ENCODE measurements around the gene ANKDD1B. TPM values are rescaled to one million over a fixed set of nuclear protein-coding genes. Genes with fewer than 3 reads are reported as not detected.

Gene ANKDD1B
- total and polyA plus RNA-seq, 9 of the 15 experiments (the other 6 are each of a cell fraction or from before 2014, with no cell fraction given): 0.04 to 0.29 (median 0.18) TPM; not detected in 1

DNA sequence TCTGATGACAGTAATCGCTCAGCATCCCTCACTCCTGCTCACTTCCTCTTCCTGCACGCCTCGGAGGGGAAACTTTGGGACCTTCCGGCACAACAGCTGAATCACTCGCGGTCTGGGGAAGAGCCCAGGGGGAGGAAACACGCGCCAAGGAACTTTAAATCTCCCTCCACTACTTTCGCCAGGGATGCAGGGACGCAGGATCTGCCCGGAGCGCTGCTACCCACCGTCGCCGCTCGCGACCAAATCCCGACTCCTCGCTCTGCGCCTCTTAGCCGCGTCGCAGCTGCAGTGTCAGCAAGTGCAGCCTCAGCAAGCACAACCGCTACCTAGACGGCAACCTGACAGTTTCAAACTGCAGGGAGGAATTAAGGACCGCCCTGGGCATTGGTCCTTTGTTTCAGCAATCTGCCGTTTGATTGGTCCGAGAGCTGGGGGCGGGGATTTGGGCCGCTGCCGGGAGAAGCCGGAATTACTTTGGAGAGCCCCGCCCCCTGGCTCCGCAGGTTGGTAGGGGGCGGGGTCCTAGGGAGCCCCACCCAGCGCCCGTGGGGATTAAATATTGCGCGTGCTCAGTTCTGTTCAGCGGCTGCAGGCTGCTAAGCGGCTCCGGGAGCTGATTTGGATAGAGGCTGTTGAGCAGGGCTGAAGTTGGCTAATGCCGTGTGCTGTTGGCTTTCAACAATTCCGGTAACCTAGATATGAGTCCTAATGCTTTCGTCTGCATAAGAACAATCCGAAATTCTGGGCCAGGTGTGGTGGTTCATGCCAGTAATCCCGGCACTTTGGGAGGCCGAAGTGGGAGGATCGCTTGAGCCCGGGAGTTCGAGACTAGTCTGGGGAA, 106.0 kb downstream of the ANKDD1B start, which contains the start of gene POC5 (continued):
- TF ChIP-seq NR2F6 (CRISPR knock-in tag; IDR thresholded peaks at IDR 0.05) (no peak), HDAC6 (IDR thresholded peaks at IDR 0.05; ENCODE audit: low read depth, low read length) (no peak), IFI16 (CRISPR knock-in tag; IDR thresholded peaks at IDR 0.05) (no peak), TEAD4 (IDR thresholded peaks at IDR 0.05; ENCODE audit: low read length) (no peak), TEAD4 (CRISPR knock-in tag; IDR thresholded peaks at IDR 0.05; ENCODE audit: borderline replicate concordance) (no peak), SUPT5H (IDR thresholded peaks at IDR 0.05) (peak; percentile 99), NCOA1 (IDR thresholded peaks at IDR 0.05; ENCODE audit: low read depth) (peak; percentile 88), EP400 (IDR thresholded peaks at IDR 0.05) (peak; percentile 100), FOXM1 (IDR thresholded peaks at IDR 0.05; ENCODE audit: low read depth) (peak; percentile 94), FOXM1 (CRISPR knock-in tag; IDR thresholded peaks at IDR 0.05; ENCODE audit: low read depth) (0 out of 2 replicates have a peak, but pooled peaks have one; percentile 46), CCAR2 (IDR thresholded peaks at IDR 0.05; ENCODE audit: low read depth, low read length) (no peak), SMARCC2 (IDR thresholded peaks at IDR 0.05; ENCODE audit: low read depth) (no peak), GABPA (tag; conservative IDR thresholded peaks at IDR 0.05; ENCODE audit: low read depth) (peak; percentile 97)
- TF ChIP-seq, protein P1, sequence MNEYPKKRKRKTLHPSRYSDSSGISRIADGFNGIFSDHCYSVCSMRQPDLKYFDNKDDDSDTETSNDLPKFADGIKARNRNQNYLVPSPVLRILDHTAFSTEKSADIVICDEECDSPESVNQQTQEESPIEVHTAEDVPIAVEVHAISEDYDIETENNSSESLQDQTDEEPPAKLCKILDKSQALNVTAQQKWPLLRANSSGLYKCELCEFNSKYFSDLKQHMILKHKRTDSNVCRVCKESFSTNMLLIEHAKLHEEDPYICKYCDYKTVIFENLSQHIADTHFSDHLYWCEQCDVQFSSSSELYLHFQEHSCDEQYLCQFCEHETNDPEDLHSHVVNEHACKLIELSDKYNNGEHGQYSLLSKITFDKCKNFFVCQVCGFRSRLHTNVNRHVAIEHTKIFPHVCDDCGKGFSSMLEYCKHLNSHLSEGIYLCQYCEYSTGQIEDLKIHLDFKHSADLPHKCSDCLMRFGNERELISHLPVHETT (CRISPR knock-in tag; conservative IDR thresholded peaks at IDR 0.05 in 1 of 2, IDR thresholded peaks at IDR 0.05 in 1 of 2): no peak
- TF ChIP-seq, protein P2, sequence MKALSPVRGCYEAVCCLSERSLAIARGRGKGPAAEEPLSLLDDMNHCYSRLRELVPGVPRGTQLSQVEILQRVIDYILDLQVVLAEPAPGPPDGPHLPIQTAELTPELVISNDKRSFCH (CRISPR knock-in tag; IDR thresholded peaks at IDR 0.05): no peak
- TF ChIP-seq, protein P2 (tag; IDR thresholded peaks at IDR 0.05): no peak
- TF ChIP-seq, protein P3, sequence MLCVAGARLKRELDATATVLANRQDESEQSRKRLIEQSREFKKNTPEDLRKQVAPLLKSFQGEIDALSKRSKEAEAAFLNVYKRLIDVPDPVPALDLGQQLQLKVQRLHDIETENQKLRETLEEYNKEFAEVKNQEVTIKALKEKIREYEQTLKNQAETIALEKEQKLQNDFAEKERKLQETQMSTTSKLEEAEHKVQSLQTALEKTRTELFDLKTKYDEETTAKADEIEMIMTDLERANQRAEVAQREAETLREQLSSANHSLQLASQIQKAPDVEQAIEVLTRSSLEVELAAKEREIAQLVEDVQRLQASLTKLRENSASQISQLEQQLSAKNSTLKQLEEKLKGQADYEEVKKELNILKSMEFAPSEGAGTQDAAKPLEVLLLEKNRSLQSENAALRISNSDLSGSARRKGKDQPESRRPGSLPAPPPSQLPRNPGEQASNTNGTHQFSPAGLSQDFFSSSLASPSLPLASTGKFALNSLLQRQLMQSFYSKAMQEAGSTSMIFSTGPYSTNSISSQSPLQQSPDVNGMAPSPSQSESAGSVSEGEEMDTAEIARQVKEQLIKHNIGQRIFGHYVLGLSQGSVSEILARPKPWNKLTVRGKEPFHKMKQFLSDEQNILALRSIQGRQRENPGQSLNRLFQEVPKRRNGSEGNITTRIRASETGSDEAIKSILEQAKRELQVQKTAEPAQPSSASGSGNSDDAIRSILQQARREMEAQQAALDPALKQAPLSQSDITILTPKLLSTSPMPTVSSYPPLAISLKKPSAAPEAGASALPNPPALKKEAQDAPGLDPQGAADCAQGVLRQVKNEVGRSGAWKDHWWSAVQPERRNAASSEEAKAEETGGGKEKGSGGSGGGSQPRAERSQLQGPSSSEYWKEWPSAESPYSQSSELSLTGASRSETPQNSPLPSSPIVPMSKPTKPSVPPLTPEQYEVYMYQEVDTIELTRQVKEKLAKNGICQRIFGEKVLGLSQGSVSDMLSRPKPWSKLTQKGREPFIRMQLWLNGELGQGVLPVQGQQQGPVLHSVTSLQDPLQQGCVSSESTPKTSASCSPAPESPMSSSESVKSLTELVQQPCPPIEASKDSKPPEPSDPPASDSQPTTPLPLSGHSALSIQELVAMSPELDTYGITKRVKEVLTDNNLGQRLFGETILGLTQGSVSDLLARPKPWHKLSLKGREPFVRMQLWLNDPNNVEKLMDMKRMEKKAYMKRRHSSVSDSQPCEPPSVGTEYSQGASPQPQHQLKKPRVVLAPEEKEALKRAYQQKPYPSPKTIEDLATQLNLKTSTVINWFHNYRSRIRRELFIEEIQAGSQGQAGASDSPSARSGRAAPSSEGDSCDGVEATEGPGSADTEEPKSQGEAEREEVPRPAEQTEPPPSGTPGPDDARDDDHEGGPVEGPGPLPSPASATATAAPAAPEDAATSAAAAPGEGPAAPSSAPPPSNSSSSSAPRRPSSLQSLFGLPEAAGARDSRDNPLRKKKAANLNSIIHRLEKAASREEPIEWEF (CRISPR knock-in tag; IDR thresholded peaks at IDR 0.05): no peak
- TF ChIP-seq, protein P4, sequence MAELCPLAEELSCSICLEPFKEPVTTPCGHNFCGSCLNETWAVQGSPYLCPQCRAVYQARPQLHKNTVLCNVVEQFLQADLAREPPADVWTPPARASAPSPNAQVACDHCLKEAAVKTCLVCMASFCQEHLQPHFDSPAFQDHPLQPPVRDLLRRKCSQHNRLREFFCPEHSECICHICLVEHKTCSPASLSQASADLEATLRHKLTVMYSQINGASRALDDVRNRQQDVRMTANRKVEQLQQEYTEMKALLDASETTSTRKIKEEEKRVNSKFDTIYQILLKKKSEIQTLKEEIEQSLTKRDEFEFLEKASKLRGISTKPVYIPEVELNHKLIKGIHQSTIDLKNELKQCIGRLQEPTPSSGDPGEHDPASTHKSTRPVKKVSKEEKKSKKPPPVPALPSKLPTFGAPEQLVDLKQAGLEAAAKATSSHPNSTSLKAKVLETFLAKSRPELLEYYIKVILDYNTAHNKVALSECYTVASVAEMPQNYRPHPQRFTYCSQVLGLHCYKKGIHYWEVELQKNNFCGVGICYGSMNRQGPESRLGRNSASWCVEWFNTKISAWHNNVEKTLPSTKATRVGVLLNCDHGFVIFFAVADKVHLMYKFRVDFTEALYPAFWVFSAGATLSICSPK (IDR thresholded peaks at IDR 0.05; ENCODE audit: borderline replicate concordance): no peak

Data from K562 (cell line).